Measurements from ENCODE around the gene TEX261.

- no peak for TF ChIP-seq REST (IDR thresholded peaks at IDR 0.05; ENCODE audit: insufficient read depth in 1 of 2, low read depth in 2 of 2, low read length in 2 of 2)
- TF ChIP-seq POLR2AphosphoS5 (IDR thresholded peaks at IDR 0.05; ENCODE audit: low read depth, low read length) = no peak
- no peak for TF ChIP-seq TAF1 (IDR thresholded peaks at IDR 0.05; ENCODE audit: borderline replicate concordance, insufficient read depth, low read length)
Observed at GRCh38 chr2:70991142-70991541, 3.5 kb downstream of the TEX261 start.

All from PFSK-1 (cell line).